ENCODE data around the gene SLC6A12. TPM values are rescaled to one million over a fixed set of nuclear protein-coding genes. Genes with fewer than 3 reads are reported as not detected.

The SLC6A12 gene
- polyA plus RNA-seq, 1 experiment, result 0.12 TPM

DNA sequence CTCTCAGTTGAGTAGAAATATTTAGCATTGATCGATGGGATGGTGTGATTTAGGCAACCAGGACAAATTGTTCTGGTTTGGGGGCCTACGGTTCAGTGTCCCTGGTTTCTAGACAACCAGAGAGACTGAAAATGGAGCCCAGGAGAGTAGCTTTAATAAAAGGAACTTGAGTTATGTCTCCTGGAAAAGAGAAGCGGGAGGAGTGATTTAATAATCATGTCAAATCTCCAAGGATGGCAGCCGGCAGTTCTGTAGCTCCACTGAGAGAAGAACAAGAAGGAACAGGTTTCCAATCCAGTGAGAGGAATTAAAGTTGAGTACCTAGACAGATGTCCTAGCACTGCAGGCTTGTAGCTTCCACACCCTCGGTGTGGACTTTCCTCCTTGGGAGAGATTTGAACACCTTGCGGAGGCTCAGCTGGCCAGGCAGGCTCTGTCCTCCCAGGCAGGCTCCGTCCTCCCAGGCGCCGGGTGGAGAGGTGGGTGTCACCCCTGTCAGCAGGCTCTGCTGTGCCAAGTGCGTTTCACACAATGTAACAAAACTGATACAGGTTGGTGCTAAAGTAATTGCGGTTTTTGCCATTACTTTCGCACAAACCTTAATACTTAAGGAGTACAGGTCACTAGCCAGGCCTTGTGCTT lies 45.9 kb downstream of the SLC6A12 start:
- CTCF ChIA-PET, result no interaction called here
- Histone ChIP-seq H3K27ac (ENCODE audit: low read depth, low read length) (no peak overlapping the region), H3K9me3 (ENCODE audit: control insufficient read depth, insufficient read depth, low read length) (no peaks in the 10 kb centered on the region), H3K4me3 (ENCODE audit: low read depth, low read length) (no peak overlapping the region), H3K27me3 (ENCODE audit: control insufficient read depth, insufficient read depth, low read length) (peaks cover 2% of the 10 kb centered on the region)
- TF ChIP-seq, protein P1, sequence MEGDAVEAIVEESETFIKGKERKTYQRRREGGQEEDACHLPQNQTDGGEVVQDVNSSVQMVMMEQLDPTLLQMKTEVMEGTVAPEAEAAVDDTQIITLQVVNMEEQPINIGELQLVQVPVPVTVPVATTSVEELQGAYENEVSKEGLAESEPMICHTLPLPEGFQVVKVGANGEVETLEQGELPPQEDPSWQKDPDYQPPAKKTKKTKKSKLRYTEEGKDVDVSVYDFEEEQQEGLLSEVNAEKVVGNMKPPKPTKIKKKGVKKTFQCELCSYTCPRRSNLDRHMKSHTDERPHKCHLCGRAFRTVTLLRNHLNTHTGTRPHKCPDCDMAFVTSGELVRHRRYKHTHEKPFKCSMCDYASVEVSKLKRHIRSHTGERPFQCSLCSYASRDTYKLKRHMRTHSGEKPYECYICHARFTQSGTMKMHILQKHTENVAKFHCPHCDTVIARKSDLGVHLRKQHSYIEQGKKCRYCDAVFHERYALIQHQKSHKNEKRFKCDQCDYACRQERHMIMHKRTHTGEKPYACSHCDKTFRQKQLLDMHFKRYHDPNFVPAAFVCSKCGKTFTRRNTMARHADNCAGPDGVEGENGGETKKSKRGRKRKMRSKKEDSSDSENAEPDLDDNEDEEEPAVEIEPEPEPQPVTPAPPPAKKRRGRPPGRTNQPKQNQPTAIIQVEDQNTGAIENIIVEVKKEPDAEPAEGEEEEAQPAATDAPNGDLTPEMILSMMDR (IDR thresholded peaks at IDR 0.05; ENCODE audit: low read depth, low read length), result no peak
- POLR2A ChIA-PET, result interaction anchor here (1.1 kb wide), 1 partner anchor 9 kb away, joined by 4 read pairs; no protein-coding TSS in a partner anchor
- DNase-seq (ENCODE audit: low read depth, low spot score), result no peak

DNA sequence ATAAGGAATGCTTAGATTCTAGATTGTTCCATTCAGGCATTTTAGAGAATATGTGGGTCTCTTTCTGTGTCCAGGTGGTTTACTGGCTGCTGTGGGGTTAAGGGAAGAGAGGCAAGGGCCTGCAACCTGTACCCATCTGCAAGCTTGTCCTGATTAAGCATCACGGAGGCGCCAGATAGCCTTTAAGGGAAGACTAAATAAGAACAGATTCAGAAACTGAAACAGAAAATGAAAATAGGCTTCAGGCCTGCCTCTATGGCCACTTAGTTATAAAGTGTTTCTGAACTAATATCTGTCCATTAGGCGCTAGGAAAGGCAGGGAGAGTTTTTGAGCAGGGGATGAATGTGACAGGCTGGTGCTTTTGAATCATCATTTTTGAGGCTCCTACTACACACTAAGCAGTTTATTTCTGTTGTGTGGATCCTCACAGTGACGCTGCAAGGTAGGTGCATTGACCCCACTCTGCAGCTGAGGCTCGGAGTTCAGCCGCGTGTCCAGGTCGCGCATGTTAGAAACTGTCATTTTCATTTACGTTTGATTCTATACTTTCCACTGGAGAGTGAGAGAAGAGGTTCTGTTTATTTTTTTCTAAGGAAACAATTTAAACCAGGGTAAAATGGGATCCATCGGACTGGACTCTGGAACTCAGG lies 47.4 kb downstream of the SLC6A12 start:
- POLR2A ChIA-PET, result no interaction called here

DNA sequence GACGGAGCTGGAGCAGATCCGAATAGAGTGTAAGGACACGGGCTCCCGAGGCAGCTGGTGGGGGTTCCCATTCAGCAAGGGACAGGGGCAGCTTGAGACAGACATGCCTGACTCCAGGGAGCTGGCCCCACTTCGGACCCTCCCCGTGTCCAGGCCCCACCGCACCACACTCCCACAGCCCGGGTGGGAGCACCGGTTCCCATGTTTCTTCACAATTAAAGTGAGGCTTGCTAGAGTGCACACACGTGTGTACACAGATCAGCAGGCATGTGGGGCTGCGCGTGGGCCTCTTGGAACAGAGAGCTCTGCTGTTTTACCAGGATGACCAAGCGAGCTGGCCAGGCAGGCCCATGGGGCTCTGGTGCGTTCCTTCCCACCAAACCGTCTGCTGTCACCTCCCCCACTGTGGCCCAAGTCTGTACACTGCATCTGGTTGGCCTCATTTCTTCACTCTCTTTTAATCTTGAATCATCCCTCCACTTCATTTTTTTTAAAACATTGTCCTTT lies 48.0 kb downstream of the SLC6A12 start:
- CTCF ChIA-PET, result no interaction called here
- TF ChIP-seq, protein P1 (IDR thresholded peaks at IDR 0.05; ENCODE audit: low read depth, low read length), result no peak
- POLR2A ChIA-PET, result no interaction called here
- no peak for DNase-seq (ENCODE audit: low read depth, low spot score)
- Histone ChIP-seq H3K9me3 (ENCODE audit: control insufficient read depth, insufficient read depth, low read length) (no peaks in the 10 kb centered on the region), H3K27me3 (ENCODE audit: control insufficient read depth, insufficient read depth, low read length) (peaks cover 9% of the 10 kb centered on the region), H3K4me3 (ENCODE audit: low read depth, low read length) (no peak overlapping the region), H3K27ac (ENCODE audit: low read depth, low read length) (no peak overlapping the region)

More for the DNA sequence above, 47.4 kb downstream of the SLC6A12 start:
- no peak for DNase-seq (ENCODE audit: low read depth, low spot score)
- no peak overlapping the region for H3K27ac ChIP-seq (ENCODE audit: low read depth, low read length)
- no peak overlapping the region for H3K4me3 ChIP-seq (ENCODE audit: low read depth, low read length)
- peaks cover 9% of the 10 kb centered on the region for H3K27me3 ChIP-seq (ENCODE audit: control insufficient read depth, insufficient read depth, low read length)
- no peaks in the 10 kb centered on the region for H3K9me3 ChIP-seq (ENCODE audit: control insufficient read depth, insufficient read depth, low read length)
- CTCF ChIA-PET, result no interaction called here
- TF ChIP-seq, protein P1 (IDR thresholded peaks at IDR 0.05; ENCODE audit: low read depth, low read length), result no peak

DNA sequence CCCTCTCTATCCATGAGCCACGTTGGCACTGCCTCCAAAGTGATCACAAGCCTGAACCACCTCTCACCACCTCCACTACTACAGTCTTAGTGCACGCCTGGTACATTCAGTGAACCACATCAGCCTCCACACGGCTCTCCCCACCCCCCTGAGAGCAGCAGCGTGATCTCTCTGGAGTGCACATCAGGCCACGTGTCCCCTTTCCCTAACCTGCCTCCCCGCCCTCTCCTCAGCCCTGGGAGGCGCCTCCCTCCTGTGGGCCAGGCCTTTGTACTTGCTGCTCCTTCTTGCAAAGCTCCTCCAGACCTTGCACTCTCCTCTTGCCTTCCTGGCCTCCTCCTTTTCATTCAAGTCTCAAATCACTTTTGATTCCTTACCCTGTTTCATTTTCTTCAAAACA lies 49.8 kb downstream of the SLC6A12 start:
- POLR2A ChIA-PET, result no interaction called here
- H3K9me3 ChIP-seq (ENCODE audit: control insufficient read depth, insufficient read depth, low read length), result no peaks in the 10 kb centered on the region
- peaks cover 20% of the 10 kb centered on the region for H3K27me3 ChIP-seq (ENCODE audit: control insufficient read depth, insufficient read depth, low read length)
- CTCF ChIA-PET, result interaction anchor here (1.5 kb wide), 1 partner anchor 11 kb away, joined by 6 read pairs; no protein-coding TSS in a partner anchor
- TF ChIP-seq, protein P1 (IDR thresholded peaks at IDR 0.05; ENCODE audit: low read depth, low read length), result no peak
- no peak overlapping the region for H3K4me3 ChIP-seq (ENCODE audit: low read depth, low read length)
- no peak overlapping the region for H3K27ac ChIP-seq (ENCODE audit: low read depth, low read length)
- no peak for DNase-seq (ENCODE audit: low read depth, low spot score)

DNA sequence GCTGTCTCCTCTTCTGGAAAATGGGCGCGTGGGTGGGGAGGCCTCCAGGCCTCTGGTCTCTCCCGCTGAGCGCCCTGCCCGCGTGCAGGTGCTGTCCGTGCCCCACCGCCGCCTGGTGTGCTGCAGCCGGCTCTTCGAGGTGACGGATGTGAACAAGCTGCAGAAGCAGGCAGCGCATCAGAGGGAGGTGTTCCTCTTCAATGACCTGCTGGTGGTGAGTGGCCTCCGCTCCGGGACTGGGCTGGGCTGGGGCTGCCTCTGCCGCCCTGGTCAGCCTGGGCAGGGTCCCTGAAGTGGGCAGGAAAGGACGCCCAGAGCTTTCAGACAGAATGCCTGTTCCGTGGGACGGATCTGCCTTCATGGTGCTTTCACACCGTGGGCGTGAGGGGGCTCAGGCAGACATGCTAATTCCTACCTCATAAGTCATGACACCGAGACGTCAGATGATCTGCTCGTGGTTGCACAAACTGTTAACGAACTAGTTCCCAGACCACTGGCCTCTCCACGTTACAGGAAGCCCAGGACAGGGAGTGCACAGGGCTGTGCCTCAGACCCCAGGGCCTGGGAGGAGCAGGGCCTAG lies 50.5 kb downstream of the SLC6A12 start:
- TF ChIP-seq, protein P1 (IDR thresholded peaks at IDR 0.05; ENCODE audit: low read depth, low read length), result no peak
- peaks cover 23% of the 10 kb centered on the region for H3K27me3 ChIP-seq (ENCODE audit: control insufficient read depth, insufficient read depth, low read length)
- ChIA-PET POLR2A (no interaction called here), CTCF (interaction anchor here (0.8 kb wide), 1 partner anchor 11 kb away, joined by 3 read pairs; no protein-coding TSS in a partner anchor)
- H3K9me3 ChIP-seq (ENCODE audit: control insufficient read depth, insufficient read depth, low read length), result no peaks in the 10 kb centered on the region
- no peak overlapping the region for H3K4me3 ChIP-seq (ENCODE audit: low read depth, low read length)
- DNase-seq (ENCODE audit: low read depth, low spot score), result no peak
- no peak overlapping the region for H3K27ac ChIP-seq (ENCODE audit: low read depth, low read length)

Measured in AG04450 (cell line).